H1 (cell line): ENCODE results near the gene PHC2. TPM values are rescaled to one million over a fixed set of nuclear protein-coding genes. Genes with fewer than 3 reads are reported as not detected.

Experiments
- BACH1 ChIP-seq: IDR thresholded peaks from 2 replicates; pipeline ENCODE4 v1.6.1; 2012; ENCODE audit warnings: low read length, improper control_type of control experiment
- CREB1 ChIP-seq: IDR thresholded peaks from 2 replicates; pipeline ENCODE4 v1.6.1; 2012; ENCODE audit warnings: inconsistent platforms
- CTBP2 ChIP-seq: IDR thresholded peaks from 2 replicates; pipeline ENCODE4 v1.7.0; 2011; ENCODE audit warnings: borderline replicate concordance, mild to moderate bottlenecking, moderate library complexity, mixed read lengths, low read length; ENCODE audit not compliant: insufficient read depth, insufficient read length
- EGR1 ChIP-seq: IDR thresholded peaks from 2 replicates; pipeline ENCODE4 v1.6.1; 2011; ENCODE audit warnings: low read depth, low read length, borderline replicate concordance
- EP300 ChIP-seq, 2 experiments: IDR thresholded peaks; 1 replicate in 1 of 2; 2 replicates in 1 of 2; pipeline ENCODE4 v1.6.1; 2011 to 2012; ENCODE audit warnings: low read depth in 2 of 2, low read length in 2 of 2, mild to moderate bottlenecking in 2 of 2, borderline replicate concordance in 1 of 2, inconsistent platforms in 1 of 2, moderate library complexity in 1 of 2
- HDAC6 ChIP-seq: IDR thresholded peaks from one replicate; pipeline ENCODE4 v1.7.1; 2012; ENCODE audit warnings: low read depth, mild to moderate bottlenecking, inconsistent platforms, low read length, moderate library complexity
- RXRA ChIP-seq: IDR thresholded peaks from 2 replicates; pipeline ENCODE4 v1.6.1; 2011; ENCODE audit warnings: low read depth, mild to moderate bottlenecking, low read length, moderate library complexity; ENCODE audit not compliant: insufficient read depth
- SAP30 ChIP-seq: fragments of 300-600 bp; sonication (generic); IDR thresholded peaks from 2 replicates; pipeline ENCODE4 v1.7.1; 2012; ENCODE audit warnings: low read length, moderate library complexity, mild to moderate bottlenecking, inconsistent platforms; ENCODE audit not compliant: insufficient read depth, insufficient replicate concordance
- SP4 ChIP-seq: IDR thresholded peaks from 2 replicates; pipeline ENCODE4 v1.6.1; 2012; ENCODE audit warnings: low read length, inconsistent platforms
- polyA plus RNA-seq, 7 experiments: library from polyadenylated mRNA; depleted of rRNA in 3 of 7; stranded (reverse) in 5 of 7; unstranded in 2 of 7; fragments of >200 nt in 5 of 7; fragments of 200-250 nt in 2 of 7; gene quantifications; 1 replicate in 5 of 7; 2 replicates in 1 of 7; 4 replicates in 1 of 7; pipeline versions ENCODE4 v1.2.1 to v1.2.3, GENCODE V29; 2011 to 2013; ENCODE audit warnings: missing spikeins in 2 of 7, mixed read lengths in 2 of 7
- total RNA-seq: library from RNA; stranded (reverse); fragmentation: NEBNext Ultra II Directional; extraction: Animal tissue kit (Norgen Biotek cat#: 25700); gene quantifications from 2 replicates; pipeline ENCODE4 v1.2.1, GENCODE V29; 2021
- TF ChIP-seq, protein P1 (sequence below), 3 experiments: IDR thresholded peaks; 1 replicate in 2 of 3; 2 replicates in 1 of 3; pipeline versions ENCODE4 v1.5.1 to v1.6.1; 2011; ENCODE audit warnings: low read length in 3 of 3, mild to moderate bottlenecking in 3 of 3, inconsistent platforms in 2 of 3, low read depth in 1 of 3, moderate library complexity in 1 of 3; ENCODE audit not compliant: insufficient read depth in 1 of 3; ENCODE audit errors: control extremely low read depth in 1 of 3

Gene PHC2
- total and polyA plus RNA-seq, 2 of the 8 experiments (the other 6 are each of a cell fraction or from before 2014, with no cell fraction given), result 5.6 to 14.2 TPM

DNA sequence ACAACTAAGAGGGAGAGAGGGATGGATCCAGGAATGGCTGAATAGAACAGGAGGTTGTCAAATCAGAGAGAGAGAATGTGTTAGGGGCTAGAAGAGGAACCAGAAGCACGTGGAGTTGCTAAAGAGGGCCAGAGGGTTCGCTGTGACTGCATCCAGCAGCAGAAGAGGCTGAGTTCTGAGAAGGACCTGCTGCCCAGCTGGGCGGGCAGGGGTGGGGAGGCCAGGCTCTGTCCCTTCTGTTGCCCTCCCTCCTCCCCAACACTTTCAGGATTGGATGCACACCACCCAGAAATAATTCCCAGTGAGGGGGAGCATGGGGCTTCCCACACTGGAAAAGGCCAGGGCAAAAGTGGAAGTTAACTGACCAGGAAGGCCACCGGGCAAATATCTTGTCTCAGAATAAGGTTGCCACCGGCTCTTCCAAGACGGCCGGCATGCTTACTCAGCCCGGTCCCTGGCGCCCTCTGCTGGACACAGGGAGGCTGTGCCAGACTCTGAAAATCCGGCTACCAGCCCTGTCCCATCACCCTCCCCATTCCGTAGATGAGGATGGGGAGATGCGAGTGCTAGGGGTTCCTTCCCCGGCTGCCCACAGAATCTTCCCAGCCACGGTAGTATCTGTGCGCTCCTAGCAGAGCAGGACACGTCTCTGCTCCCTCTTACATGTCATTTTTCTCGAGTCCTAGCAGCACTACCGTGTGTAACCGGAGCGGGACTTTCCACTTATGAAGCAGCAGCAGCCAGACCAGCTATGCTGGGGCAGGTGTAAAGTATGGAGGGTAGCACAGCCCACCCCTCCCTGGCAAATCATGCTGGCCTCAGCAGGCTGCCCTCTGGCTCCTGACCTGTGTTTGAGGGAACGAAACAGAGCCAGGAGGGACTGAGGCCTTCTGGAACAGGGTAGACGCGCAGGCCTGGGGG is 63.1 kb downstream of the PHC2 start (continued):
- TF ChIP-seq CTBP2 (no peak), EP300 (IDR thresholded peaks at IDR 0.05; ENCODE audit: borderline replicate concordance in 1 of 2, low read depth in 2 of 2, low read length in 2 of 2) (no peak), SAP30 (no peak), RXRA (no peak), SP4 (peak; percentile 75; the same call in 1 of the 2 replicates), HDAC6 (no peak), BACH1 (no peak), CREB1 (0 out of 2 replicates have a peak, but pooled peaks have one; percentile 16), EGR1 (no peak)
- TF ChIP-seq, protein P1, sequence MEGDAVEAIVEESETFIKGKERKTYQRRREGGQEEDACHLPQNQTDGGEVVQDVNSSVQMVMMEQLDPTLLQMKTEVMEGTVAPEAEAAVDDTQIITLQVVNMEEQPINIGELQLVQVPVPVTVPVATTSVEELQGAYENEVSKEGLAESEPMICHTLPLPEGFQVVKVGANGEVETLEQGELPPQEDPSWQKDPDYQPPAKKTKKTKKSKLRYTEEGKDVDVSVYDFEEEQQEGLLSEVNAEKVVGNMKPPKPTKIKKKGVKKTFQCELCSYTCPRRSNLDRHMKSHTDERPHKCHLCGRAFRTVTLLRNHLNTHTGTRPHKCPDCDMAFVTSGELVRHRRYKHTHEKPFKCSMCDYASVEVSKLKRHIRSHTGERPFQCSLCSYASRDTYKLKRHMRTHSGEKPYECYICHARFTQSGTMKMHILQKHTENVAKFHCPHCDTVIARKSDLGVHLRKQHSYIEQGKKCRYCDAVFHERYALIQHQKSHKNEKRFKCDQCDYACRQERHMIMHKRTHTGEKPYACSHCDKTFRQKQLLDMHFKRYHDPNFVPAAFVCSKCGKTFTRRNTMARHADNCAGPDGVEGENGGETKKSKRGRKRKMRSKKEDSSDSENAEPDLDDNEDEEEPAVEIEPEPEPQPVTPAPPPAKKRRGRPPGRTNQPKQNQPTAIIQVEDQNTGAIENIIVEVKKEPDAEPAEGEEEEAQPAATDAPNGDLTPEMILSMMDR (IDR thresholded peaks at IDR 0.05; ENCODE audit: control extremely low read depth in 1 of 3, insufficient read depth in 1 of 3, low read depth in 1 of 3, low read length in 3 of 3), result peak; percentile 94 to 97 (median 97)
